OCI-M2 (cell line): ENCODE data around the gene CEBPB.

Source experiments
- DNase-seq: peaks from one replicate; lab custom pipeline; 2025; ENCODE audit not compliant: unreplicated experiment; lab: John Stamatoyannopoulos, UW

The CEBPB gene

DNA sequence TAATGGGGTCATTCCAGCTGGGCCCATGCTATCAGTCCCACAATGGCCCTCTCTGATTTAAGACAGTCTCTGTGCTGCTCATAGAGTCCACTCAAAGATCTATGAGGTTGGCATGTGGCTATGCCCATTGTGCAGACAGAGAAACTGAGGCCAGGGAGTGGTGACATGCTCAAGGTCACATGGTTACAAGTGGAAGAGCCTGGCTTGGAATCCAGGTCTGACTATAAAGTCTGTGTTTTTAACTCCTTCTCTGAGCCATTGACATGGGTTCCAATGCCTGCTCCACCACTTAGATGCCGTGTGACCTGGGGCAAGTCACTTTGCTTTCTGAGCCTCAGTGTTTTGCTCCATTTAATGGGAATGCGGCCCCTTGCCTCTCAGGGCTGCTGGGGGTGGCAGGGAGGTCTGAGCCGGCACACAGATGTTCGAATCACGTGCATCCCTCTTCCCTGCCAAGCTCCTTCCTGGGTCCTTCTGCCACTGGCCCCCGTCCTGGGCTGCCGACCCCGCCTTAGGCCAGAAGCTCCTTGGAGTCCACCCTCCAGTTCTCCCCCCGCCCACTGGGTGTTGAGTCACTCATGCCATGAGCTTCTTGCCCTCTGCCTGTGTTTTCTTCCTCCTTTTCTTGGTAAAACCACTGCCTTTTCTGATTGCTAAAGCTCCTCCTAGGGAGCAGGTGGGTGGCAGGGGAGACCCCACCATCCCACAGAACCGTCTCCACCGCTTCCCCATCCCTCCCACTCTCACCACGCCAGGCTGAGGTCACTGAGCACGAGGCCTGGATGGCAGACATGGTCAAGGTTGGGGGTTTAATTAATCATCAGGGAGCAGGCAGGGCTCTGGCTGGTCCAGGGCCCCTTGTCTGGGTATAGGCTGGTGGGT, 35.7 kb downstream of the CEBPB start:
- no peak for DNase-seq

DNA sequence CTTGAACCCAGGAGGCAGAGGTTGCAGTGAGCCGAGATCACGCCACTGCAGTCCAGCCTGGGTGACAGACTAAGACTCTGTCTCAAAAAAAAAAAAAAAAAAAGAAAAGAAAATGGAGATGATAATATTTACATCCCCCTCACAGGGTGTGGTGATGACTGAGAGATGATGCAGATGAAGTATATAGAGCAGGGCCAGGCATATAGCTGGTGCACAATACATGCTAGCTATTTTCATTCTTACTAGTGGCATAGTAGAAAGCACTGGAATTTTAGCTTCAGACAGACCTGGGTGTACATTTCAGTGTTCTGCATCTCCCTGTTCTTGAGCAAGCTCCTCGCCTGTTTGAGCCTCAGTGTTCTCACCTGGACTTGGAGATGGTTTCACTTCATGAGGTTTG, 36.9 kb downstream of the CEBPB start:
- DNase-seq, result no peak

DNA sequence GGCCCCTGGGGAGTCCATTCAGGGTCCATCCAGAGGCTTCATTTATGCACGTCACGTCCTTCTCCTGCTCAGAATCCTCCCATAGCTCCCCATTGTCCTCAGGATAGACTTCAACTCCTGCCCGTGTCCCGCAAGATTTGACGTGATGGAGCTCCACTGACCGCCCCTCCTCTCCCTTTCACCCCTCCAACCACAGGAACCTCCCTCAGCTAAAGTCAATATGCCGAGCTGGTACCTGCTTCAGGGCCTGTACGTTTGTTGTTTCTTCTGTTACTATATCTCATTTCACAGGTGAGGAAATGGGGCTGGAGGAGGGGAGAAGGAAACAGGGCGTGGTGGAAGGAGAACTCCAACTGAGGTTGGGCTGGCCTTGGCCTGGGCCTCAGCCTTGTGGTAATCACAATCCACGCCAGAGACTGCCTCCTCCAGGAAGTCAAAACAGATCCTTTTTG, 38.6 kb downstream of the CEBPB start:
- DNase-seq, result no peak

DNA sequence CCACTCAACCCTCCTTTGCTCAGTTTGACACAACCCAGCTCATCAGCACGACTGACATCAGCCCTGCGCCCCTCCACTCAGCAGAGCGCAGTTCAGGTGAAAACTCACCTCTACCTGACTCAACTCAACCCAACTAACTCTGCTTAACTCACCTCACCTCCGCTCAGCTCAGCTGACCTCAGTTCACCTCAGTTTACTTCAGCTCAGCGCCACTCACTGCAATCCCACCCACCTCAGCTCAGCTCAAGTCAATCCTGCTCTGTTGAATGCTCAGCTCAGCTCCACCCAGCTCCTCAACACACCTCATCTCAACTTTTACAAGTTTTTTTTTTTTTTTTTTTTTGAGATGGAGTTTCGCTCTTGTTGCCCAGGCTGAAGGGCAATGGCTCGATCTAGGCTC, 39.6 kb downstream of the CEBPB start:
- no peak for DNase-seq

DNA sequence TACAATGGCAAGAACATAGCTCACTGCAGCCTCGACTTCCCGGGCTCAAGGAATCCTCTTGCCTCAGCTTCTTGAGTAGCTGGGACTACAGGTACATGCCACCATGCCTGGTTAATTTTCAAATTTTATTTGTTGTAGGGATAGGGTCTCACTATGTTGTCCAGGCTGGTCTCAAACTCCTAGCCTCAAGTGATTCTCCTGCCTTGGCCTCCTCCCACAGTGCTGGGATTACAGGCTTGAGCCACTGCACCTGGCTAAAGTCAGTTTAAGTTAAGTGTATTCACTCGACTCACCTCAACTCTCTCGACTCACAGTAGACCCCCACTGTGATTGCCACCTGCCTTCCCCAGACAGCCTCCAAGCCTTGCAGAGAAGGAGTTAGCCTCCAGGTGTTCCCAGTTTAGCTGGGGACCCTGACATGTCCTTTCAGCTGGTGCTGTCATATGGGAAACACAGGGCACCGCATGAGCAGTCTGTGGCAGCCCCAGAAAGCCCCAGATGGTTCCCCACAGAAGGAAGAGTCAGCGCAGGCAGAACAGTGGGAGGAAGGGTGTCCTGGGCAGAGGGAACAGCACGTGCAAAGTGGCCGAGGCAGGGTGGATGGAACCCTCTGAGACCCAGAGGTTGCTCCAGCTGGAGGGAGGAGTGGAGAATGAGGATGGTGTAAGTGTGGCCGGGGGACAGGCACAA, 40.4 kb downstream of the CEBPB start:
- DNase-seq, result no peak

DNA sequence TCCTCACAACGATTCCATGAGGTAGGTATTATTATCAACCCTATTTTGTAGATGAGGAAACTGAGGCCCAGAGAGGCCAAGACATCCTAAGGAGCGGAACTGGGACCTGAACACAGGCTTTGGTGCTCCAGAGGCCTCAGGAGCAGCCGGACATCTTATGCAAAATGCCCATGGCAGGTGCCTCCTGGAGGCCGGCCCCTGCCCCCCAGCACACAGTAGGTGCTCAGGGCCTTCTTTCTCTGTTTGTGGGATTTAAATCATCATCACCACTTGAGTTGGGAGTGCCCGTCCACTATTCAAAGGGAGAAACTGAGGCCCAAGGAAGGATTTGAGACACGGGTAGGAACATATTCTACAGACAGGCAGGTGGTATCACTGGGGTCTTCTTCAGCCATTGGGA, 41.2 kb downstream of the CEBPB start:
- no peak for DNase-seq

DNA sequence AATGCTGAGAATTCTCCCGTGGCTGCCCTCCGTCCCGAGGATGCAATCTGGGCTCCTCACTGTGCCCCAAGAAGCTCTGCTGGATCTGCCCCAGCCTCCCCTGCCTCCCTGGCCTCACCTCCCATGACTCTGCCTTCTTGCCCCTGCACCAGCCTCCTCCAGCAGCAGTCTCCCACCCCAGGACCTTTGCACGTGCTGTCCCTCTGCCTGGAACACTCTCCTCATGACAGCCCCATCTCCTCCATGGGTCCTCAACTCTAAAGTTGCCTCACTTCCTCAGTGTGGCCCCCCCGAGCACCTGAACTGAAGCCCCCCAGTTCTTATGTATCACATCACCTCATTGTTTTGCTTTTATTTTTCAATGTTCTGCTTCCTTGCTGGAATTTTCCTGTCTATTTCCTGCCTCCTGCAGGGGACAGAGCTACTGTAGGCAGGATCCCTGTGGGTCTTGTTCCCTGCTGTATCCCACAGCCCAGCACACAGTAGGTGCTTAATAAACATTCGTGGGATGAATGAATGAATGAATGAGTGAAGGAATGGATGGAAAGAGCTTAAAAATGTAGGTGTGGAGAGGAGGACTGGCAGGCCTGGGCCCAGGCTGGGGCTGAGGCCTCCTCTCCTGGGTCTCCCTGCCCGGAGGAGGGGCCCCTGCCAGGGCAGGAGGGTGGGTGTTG, 42.2 kb downstream of the CEBPB start:
- DNase-seq, result no peak

DNA sequence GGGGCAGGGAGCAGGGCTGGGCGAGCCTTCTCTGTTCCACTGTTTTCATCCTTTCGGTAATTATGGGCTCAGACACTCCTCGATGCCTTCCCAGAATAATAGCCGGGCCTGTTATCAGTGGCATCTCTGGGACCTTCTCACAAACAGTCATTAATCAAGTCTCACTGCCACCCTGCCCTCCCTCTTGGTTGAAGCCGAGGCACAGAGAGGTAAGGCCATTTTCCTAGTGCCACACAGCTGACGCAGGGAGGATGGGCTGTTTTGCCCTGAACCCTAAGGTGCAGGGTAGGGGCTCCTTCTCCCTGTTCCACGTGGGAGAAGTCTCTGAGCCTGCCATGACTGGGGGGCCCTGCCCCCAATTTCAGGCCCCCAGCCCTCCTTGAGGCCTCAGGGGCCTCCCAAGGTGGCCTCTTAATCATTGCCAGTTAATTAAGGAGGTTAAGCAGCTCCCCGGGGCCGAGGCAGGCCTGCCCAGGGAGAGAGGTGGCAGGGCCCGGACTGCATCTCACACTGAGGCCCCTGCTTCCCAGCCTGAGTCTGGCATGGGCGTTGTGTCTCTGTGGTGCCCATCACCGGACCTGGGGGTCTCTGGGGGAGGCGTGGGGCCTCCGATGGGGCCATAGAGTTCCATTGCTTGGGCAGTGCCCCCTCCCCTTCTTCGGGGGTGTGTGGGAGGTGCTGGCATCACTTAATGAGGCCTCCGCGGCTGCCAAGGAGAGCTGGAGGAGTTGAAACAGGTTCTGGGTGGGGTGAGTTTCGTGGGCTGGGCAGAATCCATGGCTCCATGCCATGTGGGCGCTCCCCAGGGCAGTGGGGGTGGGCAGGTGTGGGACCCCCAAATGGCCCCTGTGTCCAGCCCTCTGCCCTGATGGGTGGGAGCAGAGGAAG, 42.9 kb downstream of the CEBPB start:
- DNase-seq, result no peak

DNA sequence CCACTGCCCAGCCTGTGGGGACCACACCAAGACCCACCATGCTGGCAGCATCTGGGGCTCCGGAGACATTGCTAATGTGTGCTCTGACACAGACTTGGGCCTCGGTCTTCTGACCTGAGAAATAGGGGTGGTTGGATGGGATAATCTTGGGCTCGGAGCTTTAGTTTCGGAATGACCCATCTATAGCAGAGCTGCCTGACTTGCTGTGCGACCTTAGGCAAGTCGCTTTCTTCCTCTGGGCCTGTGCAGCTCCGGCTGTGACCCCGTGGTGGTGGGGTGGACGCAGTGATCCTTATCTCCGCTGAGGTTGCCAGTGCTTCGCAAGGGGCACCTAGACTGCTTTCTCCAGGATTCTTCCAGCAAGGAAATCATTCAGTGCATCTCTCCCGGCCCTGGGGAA, 43.7 kb downstream of the CEBPB start:
- no peak for DNase-seq

DNA sequence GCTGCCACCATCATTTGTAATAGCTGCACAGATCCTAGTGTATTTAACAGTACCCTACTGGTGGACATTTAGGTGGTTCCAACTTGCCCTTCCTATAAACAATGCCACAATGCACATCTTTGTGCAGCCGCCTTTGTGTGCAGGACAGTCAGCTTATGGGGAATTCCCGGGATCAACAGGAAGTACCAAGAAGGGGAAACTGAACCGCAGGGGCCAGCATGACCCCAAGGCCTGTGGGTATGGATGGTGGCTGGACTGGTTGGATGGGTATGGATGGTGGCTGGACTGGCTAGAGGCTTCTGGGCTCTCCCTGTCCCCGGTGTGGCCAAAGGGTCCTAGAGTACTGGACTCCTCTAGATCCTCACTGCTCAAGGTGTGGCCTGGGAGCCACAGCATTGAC, 46.7 kb downstream of the CEBPB start:
- no peak for DNase-seq

DNA sequence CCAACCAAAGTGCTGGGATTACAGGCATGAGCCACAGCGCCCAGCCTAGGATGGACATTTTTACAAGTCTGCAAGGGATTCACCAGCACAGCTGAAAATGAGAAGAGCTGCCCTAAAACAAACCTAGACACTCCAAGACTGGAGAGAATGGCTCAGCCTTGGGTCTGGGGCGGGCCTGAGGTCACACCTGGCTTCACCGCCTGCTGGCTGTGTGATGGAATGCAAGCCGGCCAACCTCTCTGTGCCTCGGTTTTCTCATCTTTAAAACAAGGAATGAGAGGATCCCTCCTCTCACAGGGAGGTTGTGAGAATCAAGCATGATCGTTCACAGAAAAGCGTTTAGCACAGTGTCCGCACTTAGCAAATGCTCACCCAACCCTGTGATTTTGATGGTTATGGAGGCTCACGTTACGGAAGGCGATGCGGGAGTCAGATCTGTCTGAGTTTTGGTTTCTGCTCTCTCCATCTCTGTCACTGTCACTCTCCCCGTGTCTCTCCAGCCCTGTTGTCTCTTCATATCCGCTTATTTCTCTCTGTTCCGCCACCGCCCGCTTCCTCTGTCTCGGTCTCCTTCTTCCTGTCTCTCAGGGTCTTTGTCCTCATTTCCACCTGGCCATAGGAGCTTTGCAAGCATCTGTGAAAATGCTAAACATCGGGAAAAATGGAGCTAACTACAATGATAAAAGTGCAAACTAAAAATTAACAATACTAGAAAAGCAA, 47.6 kb downstream of the CEBPB start:
- no peak for DNase-seq

DNA sequence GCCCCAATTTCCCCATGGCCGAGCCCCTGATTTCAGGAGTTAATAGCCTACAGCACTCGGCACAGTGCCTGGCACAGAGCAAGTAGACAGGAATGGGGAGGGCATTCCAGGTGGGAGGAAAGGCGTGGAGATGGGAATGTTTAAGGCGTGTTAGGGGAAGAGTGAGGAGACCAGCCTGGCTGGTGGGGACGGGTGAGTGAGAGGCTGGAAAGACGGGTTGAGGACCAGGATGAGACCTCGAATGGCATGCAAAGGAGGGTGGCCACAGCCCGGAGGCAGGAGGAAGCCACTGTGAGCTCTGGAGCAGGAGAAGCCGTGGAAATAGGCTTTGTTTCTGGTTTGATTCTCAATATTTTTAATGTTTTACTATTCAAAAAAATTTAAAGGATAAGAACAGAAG, 49.5 kb downstream of the CEBPB start:
- DNase-seq, result no peak

DNA sequence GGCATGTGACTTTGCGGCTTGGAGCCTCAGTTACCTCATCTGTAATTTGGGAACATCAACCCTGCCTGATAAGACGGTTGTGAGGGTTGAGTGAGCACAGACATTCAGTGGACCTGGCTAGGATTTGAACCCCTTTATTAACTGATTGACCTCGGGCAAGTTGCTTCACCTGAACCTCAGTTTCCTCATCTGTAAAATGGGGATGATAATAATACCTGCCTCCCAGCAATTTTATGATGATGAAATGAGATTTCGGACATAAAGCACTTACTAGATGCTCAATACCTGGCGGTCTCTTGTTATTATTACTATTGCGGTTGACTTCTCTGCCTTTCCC, 51.5 kb downstream of the CEBPB start:
- no peak for DNase-seq
